A172 (cell line): ENCODE results near the gene FYTTD1. TPM values are rescaled to one million over a fixed set of nuclear protein-coding genes. Genes with fewer than 3 reads are reported as not detected.

Experiments used
- DNase-seq: peaks from one replicate; pipeline ENCODE4 v3.0.0-alpha.2; 2015; ENCODE audit warnings: low spot score
- total RNA-seq: library from RNA; depleted of rRNA; stranded (reverse); fragments of >200 nt; shearing (Covaris generic); gene quantifications from 2 replicates; pipeline ENCODE4 v1.2.3, GENCODE V29; 2014

The FYTTD1 gene
- total RNA-seq, 1 experiment from 2014 or later, result 69.8 TPM

GRCh38 chr3:197791892-197792647 is 42.4 kb downstream of the FYTTD1 start:
- peak; percentile 35 for DNase-seq

DNA sequence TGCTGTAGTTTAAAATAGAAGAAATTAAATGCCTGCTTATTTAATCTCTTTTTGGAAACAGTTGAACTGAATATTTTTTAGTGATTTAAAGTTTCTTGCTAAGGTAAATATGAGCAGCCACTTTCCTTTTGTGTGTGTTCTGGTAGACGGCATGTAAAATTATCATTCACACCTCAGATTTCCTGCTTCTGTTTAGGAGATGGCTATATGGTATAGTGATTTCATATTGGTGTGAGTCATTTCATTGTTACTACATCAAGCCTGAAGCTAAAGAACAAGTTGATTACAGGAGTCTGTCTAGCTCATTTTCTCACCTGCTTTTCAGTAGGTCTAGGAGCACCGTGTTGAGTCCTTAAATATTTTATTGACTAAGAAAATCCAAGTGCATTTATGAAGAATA is 43.6 kb downstream of the FYTTD1 start:
- peak; percentile 22 for DNase-seq

- DNase-seq, result no peak
Measured at GRCh38 chr3:197794115-197794514, 44.4 kb downstream of the FYTTD1 start.

- no peak for DNase-seq
Measured at GRCh38 chr3:197795200-197795599, 45.5 kb downstream of the FYTTD1 start.

DNA sequence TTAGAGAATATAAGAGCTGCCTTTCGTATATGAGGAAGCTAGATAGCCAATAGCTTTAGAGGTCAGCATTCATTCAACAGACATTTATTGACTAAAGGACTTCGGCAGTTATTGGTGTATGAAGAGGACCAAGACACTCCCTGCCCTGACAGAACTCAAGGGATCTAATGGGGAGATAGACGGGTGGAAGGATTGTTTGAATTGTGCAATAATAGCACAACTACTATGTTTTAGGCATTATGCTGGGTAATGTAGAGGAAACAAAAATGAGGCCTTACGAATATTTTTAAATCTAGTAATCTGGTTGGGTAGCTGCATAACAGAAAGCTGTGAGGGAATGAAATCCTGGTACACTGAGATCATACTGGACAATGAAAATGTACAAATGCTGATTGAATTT is 46.4 kb downstream of the FYTTD1 start:
- no peak for DNase-seq

DNA sequence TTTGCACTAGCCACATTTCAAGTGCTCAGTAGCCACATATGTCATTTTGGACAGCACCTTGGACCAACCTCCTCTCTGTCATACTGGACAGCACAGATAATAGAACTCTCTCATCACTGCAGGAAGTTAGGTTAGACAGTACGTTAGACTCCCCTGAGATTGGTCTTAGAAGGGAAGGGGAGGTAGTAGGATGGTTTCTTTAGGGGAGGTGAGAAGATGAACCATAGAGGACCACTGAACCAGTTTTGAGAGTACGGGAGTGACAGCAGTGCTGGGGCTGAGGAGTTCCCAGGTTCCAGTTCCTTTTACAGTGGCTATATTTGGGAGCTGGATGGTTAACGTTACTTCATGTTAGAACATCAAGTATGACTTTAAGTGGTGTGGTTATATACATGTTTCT is 49.2 kb downstream of the FYTTD1 start:
- DNase-seq, result no peak

- no peak for DNase-seq
Measured at GRCh38 chr3:197800379-197800778, 50.7 kb downstream of the FYTTD1 start.

GRCh38 chr3:197801891-197802778 is 52.5 kb downstream of the FYTTD1 start:
- DNase-seq, result peak; percentile 11

- no peak for DNase-seq
Measured at GRCh38 chr3:197802779-197803459, 53.2 kb downstream of the FYTTD1 start.

DNA sequence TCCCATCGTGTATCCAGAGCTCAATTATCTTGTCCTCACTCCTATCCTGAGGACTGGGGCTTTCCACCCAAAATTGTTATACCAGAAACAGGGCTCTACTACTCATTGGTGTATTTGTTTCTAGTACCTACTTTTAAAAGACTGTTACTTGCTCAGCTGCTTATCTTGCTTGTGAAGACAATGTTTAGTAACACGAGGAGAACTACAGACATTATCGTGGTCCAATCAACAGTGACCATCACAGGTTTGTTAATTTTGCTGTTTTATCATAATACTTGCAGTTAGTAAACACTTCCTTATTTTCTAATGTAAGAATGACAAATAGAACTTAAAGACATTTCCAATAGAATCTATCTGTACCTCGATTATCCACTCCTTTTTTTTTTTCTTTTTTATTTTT is 54.8 kb downstream of the FYTTD1 start:
- DNase-seq, result no peak

DNA sequence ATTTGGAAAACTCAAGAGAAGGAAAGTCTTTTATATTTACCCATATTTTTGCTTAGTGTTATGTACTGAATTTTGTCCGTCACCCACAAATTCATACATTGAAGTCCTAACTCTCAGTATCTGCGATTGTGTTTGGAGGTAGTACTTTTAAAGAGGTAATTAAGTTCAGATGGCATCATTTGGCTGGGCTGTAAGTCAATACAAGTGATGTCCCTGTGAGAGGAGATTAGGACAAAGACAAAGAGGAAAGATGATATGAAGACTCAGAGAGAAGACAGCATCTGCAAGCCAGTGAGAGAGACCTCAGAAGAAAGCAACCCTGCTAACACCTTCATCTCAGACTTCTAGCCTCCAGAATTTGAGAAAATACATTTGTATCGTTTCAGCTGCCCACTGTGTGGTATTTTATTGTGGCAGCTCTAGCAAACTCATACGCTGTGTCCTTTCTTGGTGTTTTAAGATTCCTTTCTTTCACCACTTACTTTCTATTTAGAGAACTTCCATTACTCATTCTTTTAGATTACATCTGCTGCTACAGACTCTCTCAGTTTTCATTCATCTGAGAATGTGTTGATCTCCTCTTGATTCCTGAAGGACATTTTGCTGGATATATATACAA is 58.4 kb downstream of the FYTTD1 start:
- no peak for DNase-seq

DNA sequence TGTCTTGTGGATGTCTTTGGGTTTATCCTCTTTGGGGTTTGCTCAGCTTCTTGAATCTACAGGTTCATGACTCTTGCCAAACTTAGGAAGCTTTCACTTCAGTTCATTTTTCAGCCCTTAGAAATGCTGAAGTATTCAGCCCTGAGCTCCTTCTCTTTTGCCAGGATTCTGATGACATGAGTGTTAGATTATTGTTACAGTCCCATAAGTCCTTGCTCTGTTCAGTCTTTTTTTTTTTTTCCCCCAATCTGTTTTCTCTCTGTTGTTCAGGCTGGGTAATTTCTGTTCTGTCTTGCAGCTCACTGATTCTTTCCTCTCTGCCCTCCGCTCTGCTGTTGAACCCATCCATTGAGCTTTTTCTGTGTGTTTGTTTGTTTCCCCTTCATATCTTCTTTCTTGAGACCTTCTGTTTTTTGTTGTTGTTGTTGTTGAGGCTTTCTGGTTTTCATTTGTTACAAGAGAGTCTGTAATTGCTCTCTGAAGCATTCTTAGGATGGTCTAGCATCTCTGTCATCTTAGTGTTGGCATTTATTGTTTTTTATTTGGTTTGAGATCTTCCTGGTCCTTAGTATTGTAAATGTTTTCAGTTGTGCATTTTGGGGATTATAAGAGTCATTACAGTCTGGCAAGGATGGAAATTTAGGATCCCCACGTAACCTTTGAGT is 59.8 kb downstream of the FYTTD1 start:
- peak; percentile 12 for DNase-seq

- DNase-seq, result no peak
Measured at GRCh38 chr3:197810901-197811300, 61.2 kb downstream of the FYTTD1 start.

DNA sequence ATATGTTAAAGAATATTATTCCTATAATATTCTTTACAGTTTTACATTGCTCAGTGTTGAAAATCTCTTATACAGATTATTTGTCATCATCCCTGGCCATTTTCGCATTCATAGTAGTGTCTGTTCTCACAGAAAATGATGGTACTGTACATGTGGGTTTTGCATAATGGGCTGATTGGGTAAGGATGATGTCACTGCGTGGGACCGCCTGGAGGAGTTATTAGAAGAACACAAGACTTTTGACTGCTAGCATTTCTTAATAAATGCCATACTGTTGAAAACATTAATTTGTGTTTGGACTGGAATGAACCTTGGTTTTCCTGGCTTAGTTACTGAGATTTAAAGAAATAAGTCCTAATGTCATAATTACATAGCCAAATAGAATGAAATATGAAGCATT is 61.7 kb downstream of the FYTTD1 start:
- DNase-seq, result no peak

GRCh38 chr3:197814372-197814771 is 64.7 kb downstream of the FYTTD1 start:
- DNase-seq, result no peak

DNA sequence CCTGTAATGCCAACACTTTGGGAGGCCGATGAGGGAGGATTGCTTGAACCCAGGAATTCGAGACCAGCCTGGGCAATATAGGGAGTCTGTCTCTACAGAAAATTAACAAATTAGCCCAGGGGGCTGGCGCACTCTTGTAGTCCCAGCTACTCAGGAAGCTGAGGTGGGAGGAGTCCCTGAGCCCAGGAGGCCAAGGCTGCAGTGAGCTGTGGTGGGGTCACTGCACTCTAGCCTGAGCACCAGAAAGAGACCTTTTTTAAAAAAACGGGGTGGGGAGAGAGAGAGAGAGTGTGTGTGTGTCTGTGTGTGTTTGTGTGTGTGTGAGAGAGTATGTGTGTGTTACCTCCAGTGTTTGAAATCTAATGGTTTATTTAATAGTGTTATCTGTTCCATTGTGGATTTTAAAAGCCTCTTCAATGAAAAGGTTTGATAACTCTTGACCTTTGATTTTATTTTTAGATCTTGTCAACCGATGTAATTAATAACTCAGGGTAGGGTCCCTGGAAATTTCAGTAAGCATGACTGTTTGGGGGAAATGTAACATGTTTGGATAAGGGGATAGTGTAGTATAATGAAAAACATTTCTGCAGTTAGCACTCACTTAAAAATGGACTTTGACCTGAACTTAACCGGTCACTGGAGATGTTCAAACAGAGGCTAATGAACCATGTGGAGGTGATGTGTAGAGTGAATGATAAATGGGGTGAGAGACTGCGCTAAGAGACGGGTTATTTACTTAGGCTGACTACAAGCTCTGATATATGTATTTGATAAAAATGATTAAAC is 71.1 kb downstream of the FYTTD1 start:
- DNase-seq, result no peak

DNA sequence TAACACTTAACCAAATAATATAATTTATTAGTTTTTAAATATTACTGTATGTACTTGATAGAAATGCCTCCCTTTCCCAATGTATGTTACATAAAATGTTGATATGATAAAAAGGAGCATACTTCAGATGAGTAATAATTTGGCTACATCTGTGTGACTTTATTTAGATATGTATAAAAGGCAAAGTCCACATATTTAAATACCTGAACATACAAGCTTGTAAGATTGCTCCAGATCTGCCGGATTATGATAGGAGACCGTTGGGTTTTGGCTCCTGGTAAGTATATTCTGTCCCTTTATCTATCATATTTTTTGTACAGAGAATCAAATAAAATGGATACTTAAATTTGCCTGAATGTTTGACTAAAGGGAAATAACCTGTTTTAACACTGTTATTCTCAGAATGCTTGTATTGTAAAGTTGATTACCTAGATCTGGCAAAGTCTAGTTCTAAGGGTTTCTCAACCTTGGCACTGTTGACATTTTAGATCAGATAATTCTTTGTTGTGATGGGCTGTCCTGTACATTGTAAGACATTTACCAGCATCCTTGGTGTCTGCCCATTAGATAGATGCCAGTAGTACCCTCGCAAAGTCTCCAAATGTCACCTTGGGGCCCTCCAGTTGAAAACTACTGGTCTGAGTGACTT is 79.8 kb downstream of the FYTTD1 start:
- DNase-seq, result no peak

DNA sequence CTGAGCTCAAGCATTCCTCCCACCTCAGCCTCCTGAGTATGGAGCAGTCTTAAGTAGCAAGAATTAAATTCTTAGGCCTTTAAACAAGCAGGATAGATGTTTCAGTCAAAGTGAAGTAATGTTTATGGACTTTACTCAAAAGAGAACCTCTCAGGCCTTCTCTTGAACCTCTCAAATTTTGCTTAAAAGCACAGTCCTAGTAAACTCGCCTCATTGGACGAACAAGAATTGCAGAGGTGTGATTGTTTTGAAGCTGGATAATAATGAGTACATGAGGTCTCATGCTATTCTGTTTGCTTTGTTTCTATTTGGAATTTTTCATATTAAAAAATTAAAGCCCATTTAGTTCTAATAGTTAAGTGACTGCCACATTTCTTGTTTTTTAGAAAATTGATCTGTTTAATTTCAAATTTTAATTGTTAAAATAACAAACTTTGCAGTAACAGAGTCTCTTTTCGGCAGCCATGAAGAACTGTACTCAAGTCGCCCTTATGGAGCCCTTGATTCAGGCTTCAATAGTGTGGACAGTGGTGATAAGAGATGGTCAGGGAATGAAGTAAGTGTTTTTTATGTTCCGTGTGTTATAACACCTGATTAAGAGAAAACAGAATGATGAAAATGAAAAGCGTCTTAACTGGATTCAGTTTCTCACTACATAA is 80.8 kb downstream of the FYTTD1 start:
- no peak for DNase-seq

DNA sequence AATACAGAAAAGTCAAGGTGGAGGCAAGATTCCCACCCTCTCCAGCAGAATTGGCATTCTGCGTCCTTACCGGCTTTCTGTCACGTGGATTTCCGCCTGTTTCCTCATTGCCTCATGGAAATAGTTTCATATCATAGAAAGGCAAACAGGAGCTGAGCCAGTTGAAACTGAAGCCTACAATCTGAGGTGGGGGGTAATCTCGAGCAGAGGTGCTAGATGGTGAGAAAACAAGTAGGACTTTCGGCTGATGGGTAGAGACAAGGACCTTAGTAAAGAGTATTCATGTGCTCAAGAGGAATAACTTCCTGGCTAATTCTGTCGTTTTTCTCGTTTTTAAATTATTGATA is 81.3 kb downstream of the FYTTD1 start:
- no peak for DNase-seq
